T-helper 17 cell (primary cell): Measurements from ENCODE around the gene ARGFX. TPM values are rescaled to one million over a fixed set of nuclear protein-coding genes. Genes with fewer than 3 reads are reported as not detected.

Experiments used
- total RNA-seq, 4 donors: library from RNA in 2 of 4; stranded (reverse) in 2 of 4; gene quantifications; one replicate each; pipeline ENCODE4 v1.2.3 and lab custom pipeline; 2022 to 2026

ARGFX gene
- total RNA-seq, 2 donors from 2014 or later, result not detected

Other genes with a start within 250 kb of the ARGFX start
- gene POLQ, start 22.0 kb upstream of the ARGFX start, total RNA-seq, result under 1 TPM; 0.15 to 0.23 TPM
- gene FBXO40, start 25.4 kb downstream of the ARGFX start, total RNA-seq, result under 1 TPM in 1 of 2 donors, not detected in 1; 0.39 TPM
- gene HCLS1, start 93.0 kb downstream of the ARGFX start, total RNA-seq, result 100 to 1,000 TPM; 277 to 292 TPM
- 10 to 100 TPM; 56.1 to 66.9 TPM for gene GOLGB1, start 181.8 kb downstream of the ARGFX start, total RNA-seq